ENCODE results near the gene FSCN2.

DNA sequence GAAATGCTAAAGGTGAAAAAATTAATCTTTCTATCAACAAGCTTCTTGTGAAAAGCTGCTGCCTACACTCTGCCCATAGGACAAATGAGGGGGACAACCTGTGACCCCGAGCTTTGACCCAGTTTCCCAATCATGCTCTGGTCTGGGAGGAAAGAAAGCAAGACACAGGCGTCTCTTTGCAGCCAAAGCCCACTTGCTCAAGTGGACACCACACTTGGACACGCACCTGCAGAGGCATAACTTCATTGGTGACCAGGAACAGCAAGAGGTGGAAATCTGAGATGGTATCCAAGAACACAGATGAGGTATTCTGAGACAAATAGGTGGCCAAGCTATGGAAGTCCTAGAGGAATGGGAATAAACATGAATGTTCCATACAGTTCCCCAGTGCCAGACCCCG is 39.0 kb downstream of the FSCN2 start:
- TF ChIP-seq, protein P1, sequence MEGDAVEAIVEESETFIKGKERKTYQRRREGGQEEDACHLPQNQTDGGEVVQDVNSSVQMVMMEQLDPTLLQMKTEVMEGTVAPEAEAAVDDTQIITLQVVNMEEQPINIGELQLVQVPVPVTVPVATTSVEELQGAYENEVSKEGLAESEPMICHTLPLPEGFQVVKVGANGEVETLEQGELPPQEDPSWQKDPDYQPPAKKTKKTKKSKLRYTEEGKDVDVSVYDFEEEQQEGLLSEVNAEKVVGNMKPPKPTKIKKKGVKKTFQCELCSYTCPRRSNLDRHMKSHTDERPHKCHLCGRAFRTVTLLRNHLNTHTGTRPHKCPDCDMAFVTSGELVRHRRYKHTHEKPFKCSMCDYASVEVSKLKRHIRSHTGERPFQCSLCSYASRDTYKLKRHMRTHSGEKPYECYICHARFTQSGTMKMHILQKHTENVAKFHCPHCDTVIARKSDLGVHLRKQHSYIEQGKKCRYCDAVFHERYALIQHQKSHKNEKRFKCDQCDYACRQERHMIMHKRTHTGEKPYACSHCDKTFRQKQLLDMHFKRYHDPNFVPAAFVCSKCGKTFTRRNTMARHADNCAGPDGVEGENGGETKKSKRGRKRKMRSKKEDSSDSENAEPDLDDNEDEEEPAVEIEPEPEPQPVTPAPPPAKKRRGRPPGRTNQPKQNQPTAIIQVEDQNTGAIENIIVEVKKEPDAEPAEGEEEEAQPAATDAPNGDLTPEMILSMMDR (IDR thresholded peaks at IDR 0.05): no peak
- no peak for TF ChIP-seq POLR2A (IDR thresholded peaks at IDR 0.05)
